DOHH2 (cell line): ENCODE data around the gene KNG1.

ENCODE experiments used
- EZH2phosphoT487 ChIP-seq: fragments of 200-600 bp; sonication (generic); IDR thresholded peaks from 2 replicates; pipeline ENCODE4 v1.6.1; 2017; ENCODE audit warnings: borderline replicate concordance, mild to moderate bottlenecking, antibody characterized with exemption, low read length, moderate library complexity, mixed read lengths
- TF ChIP-seq, protein P1 (sequence below): fragments of 200-600 bp; sonication (generic); IDR thresholded peaks from one replicate; pipeline ENCODE4 v1.5.1; 2014; ENCODE audit warnings: antibody characterized with exemption, mild to moderate bottlenecking, low read depth, low read length; ENCODE audit not compliant: poor library complexity, severe bottlenecking

DNA sequence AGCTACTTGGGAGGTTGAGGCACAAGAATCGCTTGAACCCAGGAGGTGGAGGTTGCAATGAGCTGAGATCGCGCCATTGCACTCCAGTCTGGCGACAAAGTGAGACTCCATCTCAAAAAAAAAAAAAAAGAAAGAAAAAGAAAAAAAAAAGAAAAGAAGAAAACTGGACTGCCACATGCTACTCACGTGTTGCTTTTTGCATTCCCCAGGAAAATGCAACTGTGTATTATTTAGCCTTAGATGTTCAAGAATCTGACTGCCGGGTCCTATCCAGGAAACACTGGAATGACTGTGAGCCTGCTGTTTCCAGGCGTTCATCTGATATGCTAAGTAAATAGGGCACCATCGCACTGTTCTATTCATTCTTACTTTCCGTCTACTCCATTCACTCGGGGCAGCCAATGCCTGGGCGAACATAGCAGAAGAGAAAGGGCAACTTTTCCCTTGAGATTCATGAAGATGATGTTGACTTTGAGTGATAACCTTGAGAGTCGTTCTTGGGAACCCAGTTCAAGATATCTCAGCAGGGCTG, 30.0 kb upstream of the KNG1 start:
- TF ChIP-seq, protein P1, sequence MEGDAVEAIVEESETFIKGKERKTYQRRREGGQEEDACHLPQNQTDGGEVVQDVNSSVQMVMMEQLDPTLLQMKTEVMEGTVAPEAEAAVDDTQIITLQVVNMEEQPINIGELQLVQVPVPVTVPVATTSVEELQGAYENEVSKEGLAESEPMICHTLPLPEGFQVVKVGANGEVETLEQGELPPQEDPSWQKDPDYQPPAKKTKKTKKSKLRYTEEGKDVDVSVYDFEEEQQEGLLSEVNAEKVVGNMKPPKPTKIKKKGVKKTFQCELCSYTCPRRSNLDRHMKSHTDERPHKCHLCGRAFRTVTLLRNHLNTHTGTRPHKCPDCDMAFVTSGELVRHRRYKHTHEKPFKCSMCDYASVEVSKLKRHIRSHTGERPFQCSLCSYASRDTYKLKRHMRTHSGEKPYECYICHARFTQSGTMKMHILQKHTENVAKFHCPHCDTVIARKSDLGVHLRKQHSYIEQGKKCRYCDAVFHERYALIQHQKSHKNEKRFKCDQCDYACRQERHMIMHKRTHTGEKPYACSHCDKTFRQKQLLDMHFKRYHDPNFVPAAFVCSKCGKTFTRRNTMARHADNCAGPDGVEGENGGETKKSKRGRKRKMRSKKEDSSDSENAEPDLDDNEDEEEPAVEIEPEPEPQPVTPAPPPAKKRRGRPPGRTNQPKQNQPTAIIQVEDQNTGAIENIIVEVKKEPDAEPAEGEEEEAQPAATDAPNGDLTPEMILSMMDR = no peak
- TF ChIP-seq EZH2phosphoT487 = no peak
